ENCODE measurements around the gene HBB.

DNA sequence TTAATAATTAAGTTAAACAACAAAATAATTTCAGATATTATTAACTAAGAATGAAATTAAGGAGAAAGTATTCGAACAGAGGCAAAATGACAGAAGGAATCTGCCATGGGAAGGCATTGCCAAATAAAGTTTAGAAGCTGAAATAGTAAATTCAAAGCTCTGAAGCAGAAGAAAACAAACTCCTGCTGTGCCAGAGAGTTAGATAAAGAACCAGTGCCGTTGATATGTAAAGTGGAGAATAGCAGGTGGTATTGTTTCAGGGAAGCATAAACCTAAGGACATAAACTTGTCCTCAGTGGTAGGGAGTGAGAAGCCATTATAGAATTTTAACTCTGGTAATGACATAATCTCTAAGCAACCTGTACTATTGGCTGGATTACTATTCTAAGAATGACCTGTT lies 30.4 kb upstream of the HBB start:
- TF ChIP-seq POLR2AphosphoS5 (IDR thresholded peaks at IDR 0.05) (no peak), POLR2A (IDR thresholded peaks at IDR 0.05) (no peak)

Measured in stomach (tissue), 4 donors.